HepG2 (cell line): ENCODE measurements around the gene TBC1D4. TPM values are rescaled to one million over a fixed set of nuclear protein-coding genes. Genes with fewer than 3 reads are reported as not detected.

Experiments used
- ATAC-seq: fragments of 200-7000 bp; cut with Tn5 transposase; 3 replicates; pipeline ENCODE4 v1.9.1; 2020; ENCODE audit warnings: mild to moderate bottlenecking, moderate library complexity
- BruUV-seq: library from RNA; stranded (reverse); fragments of 400-500 nt; replicated peaks from 2 replicates; lab custom pipeline; 2021; lab: Mats Ljungman, UMichigan
- CTCF ChIA-PET: fragments of 300-600 bp; formaldehyde crosslinking; extraction: SDS; loops from one replicate; lab custom pipeline; 2021; ENCODE audit warnings: low total read pairs, inconsistent platforms, low intra/inter-chr PET ratio; lab: Yijun Ruan, JAX
- POLR2A ChIA-PET: fragments of 350-600 bp; sonication (Branson Sonifier 250); formaldehyde crosslinking; loops from one replicate; lab custom pipeline; 2020; ENCODE audit warnings: antibody characterized with exemption, inconsistent platforms; lab: Yijun Ruan, JAX
- DNase-seq: peaks from one replicate; pipeline ENCODE4 v3.0.0-alpha.2; 2015; ENCODE audit warnings: low spot score
- FAIRE-seq: peaks from 3 replicates; lab custom pipeline; 2011; peaks lifted over from hg19 to GRCh38; lab: Jason Lieb, UNC
- H2AFZ ChIP-seq: one replicate; pipeline ENCODE4 v1.6.1; 2011; ENCODE audit warnings: low read length, inconsistent platforms
- H3K27ac ChIP-seq: fragments of 300-600 bp; 3 replicates; pipeline ENCODE4 v1.8.0; 2011; ENCODE audit warnings: mixed run types, mild to moderate bottlenecking, mixed read lengths, low read length, inconsistent platforms; ENCODE audit not compliant: insufficient read depth; ENCODE audit errors: extremely low read length
- H3K27me3 ChIP-seq, 2 experiments: fragments of 200-600 bp in 1 of 2; 2 replicates in 1 of 2; 3 replicates in 1 of 2; pipeline versions ENCODE4 v1.6.0 to v1.8.0; 2011; ENCODE audit warnings: low read length in 2 of 2, mild to moderate bottlenecking in 2 of 2, moderate library complexity in 2 of 2, inconsistent platforms in 1 of 2; ENCODE audit not compliant: insufficient read depth in 2 of 2, control insufficient read depth in 1 of 2
- H3K36me3 ChIP-seq, 2 experiments: fragments of 200-600 bp in 1 of 2; replicated peaks in 1 of 2; 2 replicates in 1 of 2; 3 replicates in 1 of 2; pipeline versions ENCODE4 v1.5.1 to v1.8.0; 2011; ENCODE audit warnings: low read length in 2 of 2, inconsistent platforms in 1 of 2; ENCODE audit not compliant: insufficient read depth in 2 of 2, control insufficient read depth in 1 of 2
- H3K4me1 ChIP-seq: 2 replicates; pipeline ENCODE4 v1.5.1; 2012; ENCODE audit warnings: low read length, inconsistent platforms; ENCODE audit not compliant: insufficient read depth
- H3K4me2 ChIP-seq: 2 replicates; pipeline ENCODE4 v1.6.0; 2011; ENCODE audit warnings: low read depth, low read length, inconsistent platforms
- H3K4me3 ChIP-seq, 3 experiments: fragments of 200-600 bp in 1 of 3; sonication (generic), shearing (Covaris generic) in 1 of 3; replicated peaks in 1 of 3; 2 replicates each; pipeline ENCODE4 v1.5.1; 2011 to 2016; ENCODE audit warnings: low read length in 3 of 3, inconsistent platforms in 2 of 3, low read depth in 2 of 3, mild to moderate bottlenecking in 2 of 3, control low read depth in 1 of 3, mixed read lengths in 1 of 3; ENCODE audit not compliant: insufficient read depth in 1 of 3
- H3K79me2 ChIP-seq: one replicate; pipeline ENCODE4 v1.6.1; 2011; ENCODE audit warnings: low read length, inconsistent platforms; ENCODE audit not compliant: insufficient read depth
- H3K9ac ChIP-seq: 2 replicates; pipeline ENCODE4 v1.6.0; 2011; ENCODE audit warnings: mild to moderate bottlenecking, low read depth, low read length, inconsistent platforms; ENCODE audit not compliant: insufficient read depth
- H3K9me3 ChIP-seq: 2 replicates; pipeline ENCODE4 v1.5.1; 2012; ENCODE audit warnings: mild to moderate bottlenecking, low read length
- H4K20me1 ChIP-seq: 2 replicates; pipeline ENCODE4 v1.6.0; 2011; ENCODE audit warnings: inconsistent platforms, mild to moderate bottlenecking, low read length, moderate library complexity; ENCODE audit not compliant: insufficient read depth
- GMEB1 ChIP-seq: sonication (generic); formaldehyde crosslinking; IDR thresholded peaks from 2 replicates; pipeline ENCODE4 v1.5.1; 2020; ENCODE audit warnings: missing genetic modification reagents, mild to moderate bottlenecking, borderline replicate concordance
- JUNB ChIP-seq: sonication (generic); formaldehyde crosslinking; IDR thresholded peaks from 2 replicates; pipeline ENCODE4 v1.8.0; 2022; ENCODE audit warnings: missing genetic modification reagents, mild to moderate bottlenecking, borderline replicate concordance
- MAZ ChIP-seq, 2 experiments: sonication (generic) in 1 of 2; formaldehyde crosslinking in 1 of 2; IDR thresholded peaks; 2 replicates each; pipeline versions ENCODE4 v1.5.0 to v1.6.1; 2012 to 2020; ENCODE audit warnings: low read depth in 2 of 2, mild to moderate bottlenecking in 2 of 2, borderline replicate concordance in 1 of 2, improper control_type of control experiment in 1 of 2, low read length in 1 of 2, missing genetic modification reagents in 1 of 2, moderate library complexity in 1 of 2
- MED13 ChIP-seq: sonication (generic); formaldehyde crosslinking; IDR thresholded peaks from 2 replicates; pipeline ENCODE4 v1.5.0; 2020; ENCODE audit warnings: missing genetic modification reagents
- MEF2D ChIP-seq: sonication (generic); formaldehyde crosslinking; IDR thresholded peaks from 2 replicates; pipeline ENCODE4 v1.5.1; 2020; ENCODE audit warnings: mild to moderate bottlenecking, missing genetic modification reagents
- PHB2 ChIP-seq: fragments of 450-650 bp; IDR thresholded peaks from 2 replicates; pipeline ENCODE4 v1.6.1; 2018; ENCODE audit not compliant: partially characterized antibody
- RORA ChIP-seq: sonication (generic); formaldehyde crosslinking; IDR thresholded peaks from 2 replicates; pipeline ENCODE4 v1.5.0; 2020; ENCODE audit warnings: mild to moderate bottlenecking, missing genetic modification reagents, moderate library complexity
- TOE1 ChIP-seq: sonication (generic); formaldehyde crosslinking; IDR thresholded peaks from 2 replicates; pipeline ENCODE4 v1.4.0; 2020; ENCODE audit warnings: mild to moderate bottlenecking, missing genetic modification reagents
- ZFP1 ChIP-seq: IDR thresholded peaks from 2 replicates; pipeline ENCODE4 v1.6.1; 2016
- ZFP91 ChIP-seq: sonication (generic); formaldehyde crosslinking; IDR thresholded peaks from 2 replicates; pipeline ENCODE4 v1.9.0; 2022; ENCODE audit warnings: missing genetic modification reagents, mild to moderate bottlenecking, borderline replicate concordance
- ZNF142 ChIP-seq: sonication (generic); formaldehyde crosslinking; IDR thresholded peaks from 2 replicates; pipeline ENCODE4 v1.4.0; 2020; ENCODE audit warnings: missing genetic modification reagents
- ZNF460 ChIP-seq: sonication (generic); formaldehyde crosslinking; IDR thresholded peaks from 2 replicates; pipeline ENCODE4 v1.5.1; 2020; ENCODE audit warnings: missing genetic modification reagents, mild to moderate bottlenecking, borderline replicate concordance
- ZNF674 ChIP-seq: sonication (generic); formaldehyde crosslinking; IDR thresholded peaks from 2 replicates; pipeline ENCODE4 v1.5.0; 2020; ENCODE audit warnings: low read depth, mild to moderate bottlenecking, missing genetic modification reagents
- ZSCAN29 ChIP-seq: sonication (generic); formaldehyde crosslinking; conservative IDR thresholded peaks from 2 replicates; pipeline ENCODE4 v1.4.0; 2020; ENCODE audit warnings: mild to moderate bottlenecking, missing genetic modification reagents
- WGBS: methylation state at CpG from one replicate; pipeline ENCODE4 v1.1.6; 2017; ENCODE audit warnings: low lambda C conversion rate; 5-methylcytosine and 5-hydroxymethylcytosine counted together
- in situ Hi-C: cut with HindIII; loops from 2 replicates; pipeline ENCODE4 v1.10.0; 2017; ENCODE audit warnings: low pct_unique_long_range_greater_than_20kb; ENCODE audit not compliant: extremely low pct_ligation_motif_present
- intact Hi-C: fragments of 100-400 bp; cut with micrococcal nuclease; formaldehyde crosslinking; loops from one replicate; pipeline ENCODE4 v1.10.0; 2022; ENCODE audit not compliant: unreplicated experiment
- polyA plus RNA-seq, 8 experiments: library from polyadenylated mRNA; depleted of rRNA in 3 of 8; stranded (reverse) in 7 of 8; unstranded in 1 of 8; fragments of >200 nt; fragmentation: Illumina TruSeq in 4 of 8; extraction: Trizol in 4 of 8; gene quantifications; 2 replicates each; pipeline versions ENCODE4 v1.2.1 to v1.2.3, GENCODE V29; 2011 to 2016; ENCODE audit warnings: low read depth in 4 of 8, missing spikeins in 1 of 8, mixed read lengths in 1 of 8; ENCODE audit not compliant: insufficient read depth in 1 of 8
- total RNA-seq, 5 experiments: library from RNA; depleted of rRNA; stranded (reverse); fragments of >200 nt; fragmentation: Illumina TruSeq; extraction: Trizol; gene quantifications; 2 replicates each; pipeline ENCODE4 v1.2.3, GENCODE V29; 2016; ENCODE audit warnings: low read depth in 1 of 5

Gene TBC1D4
- total and polyA plus RNA-seq, 2 of the 13 experiments (the other 11 are each of a cell fraction or from before 2014, with no cell fraction given) = 35.9 to 64.4 TPM

GRCh38 chr13:75345193-75345592, 136.8 kb downstream of the TBC1D4 start (continued):
- TF ChIP-seq MAZ (IDR thresholded peaks at IDR 0.05; ENCODE audit: borderline replicate concordance, low read depth, low read length) (no peak), MAZ (CRISPR knock-in tag; IDR thresholded peaks at IDR 0.05; ENCODE audit: low read depth) (no peak), ZNF674 (CRISPR knock-in tag) (no peak), TOE1 (CRISPR knock-in tag) (no peak), MEF2D (no peak), RORA (no peak)

- H3K27ac ChIP-seq = no peak overlapping the region
- intact Hi-C loops = no loop called here
- no peak overlapping the region for H3K4me2 ChIP-seq
- no peak for FAIRE-seq
- no peaks in the 10 kb centered on the region for H3K27me3 ChIP-seq
- no peak overlapping the region for H3K9ac ChIP-seq
- peaks cover 9 to 35% of the 10 kb centered on the region in 2 experiments; a peak in 4 of 5 replicates for H3K36me3 ChIP-seq
- no peaks in the 10 kb centered on the region for H3K9me3 ChIP-seq
- no peak for DNase-seq
- TF ChIP-seq MED13 (CRISPR knock-in tag) (no peak), ZFP91 (CRISPR knock-in tag) (no peak), RORA (no peak), ZFP1 (CRISPR knock-in tag) (no peak), GMEB1 (no peak), ZSCAN29 (CRISPR knock-in tag) (no peak), JUNB (CRISPR knock-in tag) (no peak), ZNF142 (CRISPR knock-in tag) (no peak), ZNF460 (CRISPR knock-in tag) (no peak), PHB2 (no peak)
- TF ChIP-seq, all 625 proteins: peak for 0
- ATAC-seq = no peak
- H3K4me1 ChIP-seq = peaks cover 49% of the 10 kb centered on the region
- 90% methylated on average over 5 of the region's 5 CpGs for WGBS
- ChIA-PET CTCF (no interaction called here), POLR2A (no interaction called here)
- no peaks in the 10 kb centered on the region for H4K20me1 ChIP-seq
- BruUV-seq = no TSS peak
- peaks cover 2% of the 10 kb centered on the region for H3K79me2 ChIP-seq
- no peak overlapping the region for H2AFZ ChIP-seq
- in situ Hi-C loops = no loop called here
- no peak overlapping the region for H3K4me3 ChIP-seq
Observed at GRCh38 chr13:75341028-75341427, 140.9 kb downstream of the TBC1D4 start.
